HG02852 (cell line): ENCODE data around the gene MEOX1.

Experiments used
- ATAC-seq: cut with Tn5 transposase; IDR thresholded peaks from one replicate; pipeline ENCODE4 v1.9.1; 2021; ENCODE audit warnings: mild to moderate bottlenecking, moderate library complexity; ENCODE audit not compliant: unreplicated experiment

MEOX1 gene

DNA sequence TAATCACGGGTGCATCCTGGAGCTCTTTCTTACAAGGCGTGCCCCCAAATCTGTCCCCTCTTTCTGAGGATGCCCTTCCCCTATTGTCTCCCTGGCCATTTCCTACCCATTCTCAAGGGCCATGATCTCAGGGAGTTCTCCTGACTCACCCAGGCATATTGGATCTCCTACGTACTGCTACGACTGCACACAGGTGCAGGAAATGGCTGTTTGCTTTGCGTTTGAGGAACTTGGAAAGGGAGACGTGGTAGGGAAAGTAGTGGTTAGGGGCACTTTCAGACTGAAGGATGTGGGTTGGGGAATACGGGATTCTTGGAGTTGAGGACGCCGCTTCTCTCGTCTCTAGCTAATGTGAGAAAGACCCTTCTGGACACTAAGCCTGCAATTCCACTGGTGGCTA is 18.7 kb upstream of the MEOX1 start:
- ATAC-seq: no peak

DNA sequence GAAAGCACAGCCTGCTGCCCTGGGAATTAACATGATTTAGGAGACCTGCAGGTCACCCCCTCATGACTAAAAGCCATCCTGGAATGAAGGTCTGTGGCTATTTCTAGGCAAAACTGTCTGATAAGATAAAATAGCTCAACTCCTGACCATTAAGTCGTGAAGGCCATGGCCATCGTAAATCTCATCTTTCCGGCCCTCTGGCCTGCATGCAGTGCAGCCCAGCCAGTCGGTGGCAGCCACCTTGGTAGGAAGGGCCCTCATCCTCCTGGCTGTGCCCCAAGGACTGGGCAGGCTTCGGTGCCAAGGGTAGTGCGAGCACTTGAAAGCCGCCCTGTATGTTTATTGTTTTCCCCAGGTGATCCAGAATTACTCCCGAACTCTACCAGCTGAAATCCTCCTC is 18.2 kb upstream of the MEOX1 start:
- no peak for ATAC-seq

DNA sequence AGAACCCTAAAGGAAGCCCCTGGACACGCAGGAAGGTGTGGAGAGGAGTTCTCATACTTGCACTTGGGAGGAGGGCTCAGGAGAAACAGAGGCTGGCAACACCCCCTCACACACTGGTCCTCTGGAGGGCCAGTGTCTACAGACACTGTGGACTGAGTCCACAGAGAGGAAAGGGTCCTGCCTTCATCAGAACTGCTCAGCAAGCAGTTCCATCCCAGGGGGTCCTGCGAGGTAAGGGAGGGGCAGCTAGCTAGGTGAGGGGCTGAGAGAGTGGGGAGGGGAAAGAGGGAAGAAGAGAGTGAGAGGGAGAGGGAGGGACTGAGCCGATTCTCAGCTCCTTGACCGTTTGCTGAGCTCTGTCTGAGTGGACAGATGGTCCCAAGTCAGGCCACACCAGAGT is 17.7 kb upstream of the MEOX1 start:
- no peak for ATAC-seq

DNA sequence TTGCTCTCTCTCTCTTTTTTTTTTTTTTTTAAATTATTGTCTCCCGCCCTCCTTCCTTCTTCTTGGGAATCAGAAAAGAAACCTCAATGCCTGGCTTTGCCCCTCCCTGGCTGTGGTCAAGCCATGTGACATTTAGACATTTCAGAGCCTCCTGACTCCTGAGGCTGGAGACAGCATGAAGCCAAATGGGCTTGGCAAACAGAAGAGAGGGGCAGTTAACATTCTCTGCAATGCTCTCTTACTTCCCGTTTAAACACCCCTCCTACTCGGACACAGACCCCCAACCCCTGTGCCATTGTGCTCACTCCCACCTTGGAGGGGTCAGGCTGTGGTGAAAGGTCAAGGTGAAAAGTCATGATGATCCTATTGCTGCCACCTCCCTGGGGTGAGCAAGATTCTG is 14.7 kb upstream of the MEOX1 start:
- no peak for ATAC-seq

GRCh38 chr17:43674394-43674793 is 12.7 kb upstream of the MEOX1 start:
- no peak for ATAC-seq

DNA sequence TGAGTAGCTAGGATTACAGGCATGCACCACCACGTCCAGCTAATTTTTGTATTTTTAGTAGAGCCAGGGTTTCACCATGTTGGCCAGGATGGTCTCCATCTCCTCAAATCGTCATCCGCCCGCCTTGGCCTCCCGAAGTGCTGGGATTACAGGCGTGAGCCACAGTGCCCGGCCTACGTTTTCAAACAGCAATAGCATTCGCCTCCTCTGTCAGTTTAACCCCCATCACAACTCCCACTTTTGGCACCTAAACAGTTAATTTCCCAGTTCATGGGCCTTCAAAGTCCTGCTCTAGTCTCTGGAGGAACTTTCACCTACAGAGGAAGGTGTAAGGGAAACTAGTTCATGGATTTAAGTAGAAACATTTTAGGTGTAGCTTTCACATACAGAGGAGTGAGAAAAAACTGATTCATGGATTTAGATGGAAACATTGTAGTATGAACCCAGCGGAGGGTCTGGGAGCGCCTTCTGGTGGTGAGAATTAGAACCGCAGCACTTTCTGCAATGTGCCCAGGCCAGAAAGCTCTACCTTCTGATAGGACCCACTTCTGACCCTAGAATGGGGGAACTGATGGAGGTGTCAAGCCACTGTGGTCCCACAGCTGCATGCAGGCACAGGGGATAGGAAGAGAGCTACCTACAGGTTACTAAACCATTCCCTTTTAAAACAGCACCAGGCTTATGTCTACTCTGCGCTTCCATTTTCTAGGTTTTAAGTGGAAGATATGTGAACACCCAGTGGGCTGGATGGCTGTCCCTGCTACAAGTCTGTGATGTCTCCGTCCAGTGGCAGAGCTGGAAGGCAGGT is 12.0 kb upstream of the MEOX1 start:
- no peak for ATAC-seq

GRCh38 chr17:43671755-43672519 is 10.2 kb upstream of the MEOX1 start:
- no peak for ATAC-seq

GRCh38 chr17:43671031-43671692 is 9.4 kb upstream of the MEOX1 start:
- no peak for ATAC-seq

DNA sequence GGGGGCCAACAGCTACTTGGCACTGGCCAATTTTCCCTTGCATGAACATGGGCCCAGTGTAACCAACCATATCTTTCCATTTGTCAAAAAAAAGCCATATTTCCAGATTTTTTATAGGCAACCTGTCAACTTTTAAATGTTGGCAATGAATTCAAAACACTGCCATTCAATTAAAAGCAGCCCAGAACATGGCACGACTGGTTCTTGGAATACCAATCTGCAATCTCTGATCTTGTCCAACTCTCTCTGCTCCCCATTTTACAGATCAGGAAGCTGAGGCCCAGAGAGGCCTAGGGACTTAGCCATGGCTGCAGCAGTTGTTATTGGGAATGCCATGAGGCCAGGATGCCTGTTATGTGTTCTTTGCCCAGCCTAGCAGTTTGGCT is 8.9 kb upstream of the MEOX1 start:
- no peak for ATAC-seq

GRCh38 chr17:43669971-43670644 is 8.4 kb upstream of the MEOX1 start:
- ATAC-seq: no peak

DNA sequence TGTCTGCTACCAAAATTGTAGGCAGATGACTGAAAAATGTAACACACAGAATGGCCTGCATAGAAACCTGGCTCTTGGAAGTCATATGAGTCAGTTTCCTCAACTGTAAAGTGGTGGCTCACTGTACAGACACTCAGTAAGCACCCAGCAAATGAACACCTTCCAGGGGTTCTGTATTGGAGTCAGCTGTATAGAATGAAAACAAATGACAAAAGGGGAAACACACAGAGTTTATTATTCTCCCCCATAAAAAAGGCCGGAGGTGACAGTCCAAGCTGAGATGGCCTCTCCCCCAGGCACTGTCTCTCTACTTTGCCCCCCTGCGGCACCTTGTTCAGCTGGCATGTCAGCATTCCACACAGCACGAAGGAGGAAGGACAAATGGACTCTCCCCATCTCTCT is 6.2 kb upstream of the MEOX1 start:
- ATAC-seq: no peak

DNA sequence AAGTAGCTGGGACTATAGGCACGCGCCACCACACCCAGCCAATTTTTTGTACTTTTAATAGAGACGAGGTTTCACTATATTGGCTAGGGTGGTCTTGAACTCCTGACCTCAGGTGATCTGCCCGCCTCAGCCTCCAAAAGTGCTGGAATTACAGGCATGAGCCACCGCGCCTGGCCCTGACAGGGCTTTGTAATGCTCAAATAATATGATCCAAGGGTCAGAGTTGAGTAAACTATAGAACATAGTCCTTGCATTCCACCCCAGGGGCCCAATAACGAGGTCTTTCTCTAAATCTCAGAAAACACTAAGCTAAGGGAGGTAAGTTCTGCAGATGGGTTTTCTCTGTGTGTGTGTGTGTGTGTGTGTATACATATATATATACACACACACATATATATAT is 5.8 kb upstream of the MEOX1 start:
- no peak for ATAC-seq

DNA sequence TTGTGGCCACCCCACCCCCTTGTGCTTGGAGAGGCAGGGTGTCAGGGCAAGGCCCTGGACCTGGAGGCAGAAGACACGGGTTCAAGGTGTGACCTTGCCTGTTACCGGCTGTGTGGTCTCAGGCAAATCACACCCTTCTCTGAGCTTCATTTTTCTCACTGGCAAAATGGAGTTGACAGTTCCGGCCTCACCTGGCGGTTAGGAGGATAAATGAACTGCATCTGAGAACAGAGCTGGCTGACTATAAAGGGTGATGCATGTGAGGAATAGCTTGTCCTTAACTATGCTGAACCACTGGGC is 4.2 kb upstream of the MEOX1 start:
- ATAC-seq: no peak

DNA sequence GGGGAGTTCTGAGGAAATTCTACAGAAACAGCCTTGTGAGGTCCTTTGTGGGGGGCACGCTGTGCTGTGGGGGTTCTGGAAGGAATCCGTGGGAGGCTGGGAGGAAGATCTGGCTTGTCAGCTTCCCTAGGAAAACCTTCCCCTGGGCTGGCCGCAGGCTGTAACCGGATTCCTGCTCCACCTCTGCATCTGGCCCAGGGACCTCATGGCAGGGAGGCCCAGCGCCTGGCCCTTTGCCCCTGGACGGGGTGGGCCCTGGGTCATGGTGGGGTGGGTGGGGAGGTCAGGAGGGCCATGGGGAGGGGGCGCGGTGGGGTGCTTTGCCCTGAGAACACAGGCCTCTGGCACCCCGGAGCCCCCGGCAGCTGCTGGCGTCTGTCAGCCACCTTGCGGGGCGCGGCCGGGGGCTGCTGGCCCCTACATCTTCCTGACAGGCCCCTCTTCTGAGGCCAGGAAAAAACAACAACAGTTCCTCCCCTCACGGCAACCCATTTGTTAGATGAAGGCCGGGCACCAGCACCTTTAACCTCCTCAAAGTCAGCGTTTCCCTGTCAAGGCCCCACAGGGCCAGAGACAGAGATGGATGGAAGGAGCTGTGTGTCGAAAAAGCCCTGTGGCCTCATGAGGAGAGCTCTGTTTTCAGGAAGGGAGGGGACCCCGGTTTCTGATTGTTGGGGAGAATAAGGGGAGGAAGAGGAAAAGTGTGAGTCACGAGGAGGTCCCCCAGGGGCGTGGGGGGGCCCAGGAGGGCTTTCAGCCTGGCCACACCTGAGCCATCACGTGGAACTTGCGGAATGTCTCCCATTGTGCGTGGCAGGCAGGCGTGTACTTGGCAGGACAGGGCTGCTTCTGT is 3.6 kb upstream of the MEOX1 start:
- ATAC-seq: no peak

DNA sequence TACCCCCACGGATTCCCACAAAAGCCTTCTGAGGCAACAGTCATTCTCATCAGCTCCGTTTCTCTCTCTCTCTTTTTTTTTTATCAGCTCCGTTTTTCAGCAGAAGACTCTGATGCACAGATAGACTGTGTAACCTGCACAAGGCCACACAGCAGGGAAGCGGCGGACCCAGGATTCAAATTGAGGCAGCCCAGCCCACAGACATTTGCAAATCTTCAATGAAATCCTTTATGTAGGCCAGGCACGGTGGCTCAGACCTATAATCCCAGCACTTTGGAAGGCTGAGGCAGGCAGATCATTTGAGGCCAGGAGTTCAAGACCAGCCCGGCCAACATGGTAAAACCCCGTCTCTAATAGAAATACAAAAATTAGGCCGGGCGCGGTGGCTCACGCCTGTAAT is 2.4 kb upstream of the MEOX1 start:
- ATAC-seq: no peak

GRCh38 chr17:43663383-43663782 is 1.7 kb upstream of the MEOX1 start:
- ATAC-seq: no peak

GRCh38 chr17:43662413-43663141 is 855 bp upstream of the MEOX1 start:
- no peak for ATAC-seq

GRCh38 chr17:43660816-43661493 is 767 bp downstream of the MEOX1 start:
- ATAC-seq: no peak

DNA sequence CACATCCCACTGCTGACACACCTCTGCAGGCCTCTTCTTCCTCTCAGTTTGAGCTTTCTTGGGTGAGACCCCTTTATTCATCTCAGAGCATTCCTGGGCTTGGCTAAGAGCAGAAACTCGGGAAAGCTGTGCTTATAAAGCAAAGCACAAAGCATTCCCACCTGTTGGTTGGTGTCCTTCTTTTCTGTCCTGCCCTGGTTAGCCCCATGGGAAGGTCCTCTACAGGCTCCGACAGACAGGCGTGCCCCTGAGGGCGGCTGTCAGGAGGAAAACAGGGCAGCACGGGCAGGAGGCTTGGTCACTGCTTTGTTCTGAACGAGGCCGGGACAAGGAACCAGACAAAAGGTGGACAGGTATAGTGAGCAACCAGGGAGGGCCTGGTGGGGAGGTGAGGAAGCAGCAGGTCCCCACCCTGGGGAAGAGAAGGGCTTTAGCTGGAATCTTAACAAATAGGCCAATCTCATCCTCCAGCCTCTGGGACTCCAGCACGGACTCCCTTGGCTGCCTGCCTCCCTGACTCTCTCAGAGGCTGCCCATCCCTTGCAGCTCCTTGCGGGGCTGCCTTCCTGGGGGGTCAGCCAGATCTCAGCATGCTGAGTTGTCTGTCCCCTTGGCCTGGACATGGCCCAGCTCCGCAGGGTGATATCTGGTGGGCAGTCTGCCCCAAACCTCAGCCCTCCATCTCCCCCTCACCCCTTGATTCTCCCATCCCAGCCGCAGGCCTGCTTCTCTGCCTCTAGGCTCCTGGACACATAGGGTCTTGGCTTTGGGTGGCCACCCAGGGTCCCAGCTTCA is 1.7 kb downstream of the MEOX1 start:
- no peak for ATAC-seq
